ENCODE results near the gene USP49. TPM values are rescaled to one million over a fixed set of nuclear protein-coding genes. Genes with fewer than 3 reads are reported as not detected.

The USP49 gene
- total RNA-seq, 4 donors from 2014 or later: 2.3 to 7.9 (median 4.0) TPM

- H3K4me3 ChIP-seq: no peak within 1 kb of the TSS
- H3K4me1 ChIP-seq: peaks cover 0 to 3% (median 3%) of the 10 kb centered on the region in 4 donors
- H3K36me3 ChIP-seq: no peaks in the 10 kb centered on the region
- no peaks in the 10 kb centered on the region for H3K9me3 ChIP-seq
- H3K27ac ChIP-seq: no peak within 1 kb of the TSS
- H3K27me3 ChIP-seq: no peaks in the 10 kb centered on the region
- TF ChIP-seq, protein P1, sequence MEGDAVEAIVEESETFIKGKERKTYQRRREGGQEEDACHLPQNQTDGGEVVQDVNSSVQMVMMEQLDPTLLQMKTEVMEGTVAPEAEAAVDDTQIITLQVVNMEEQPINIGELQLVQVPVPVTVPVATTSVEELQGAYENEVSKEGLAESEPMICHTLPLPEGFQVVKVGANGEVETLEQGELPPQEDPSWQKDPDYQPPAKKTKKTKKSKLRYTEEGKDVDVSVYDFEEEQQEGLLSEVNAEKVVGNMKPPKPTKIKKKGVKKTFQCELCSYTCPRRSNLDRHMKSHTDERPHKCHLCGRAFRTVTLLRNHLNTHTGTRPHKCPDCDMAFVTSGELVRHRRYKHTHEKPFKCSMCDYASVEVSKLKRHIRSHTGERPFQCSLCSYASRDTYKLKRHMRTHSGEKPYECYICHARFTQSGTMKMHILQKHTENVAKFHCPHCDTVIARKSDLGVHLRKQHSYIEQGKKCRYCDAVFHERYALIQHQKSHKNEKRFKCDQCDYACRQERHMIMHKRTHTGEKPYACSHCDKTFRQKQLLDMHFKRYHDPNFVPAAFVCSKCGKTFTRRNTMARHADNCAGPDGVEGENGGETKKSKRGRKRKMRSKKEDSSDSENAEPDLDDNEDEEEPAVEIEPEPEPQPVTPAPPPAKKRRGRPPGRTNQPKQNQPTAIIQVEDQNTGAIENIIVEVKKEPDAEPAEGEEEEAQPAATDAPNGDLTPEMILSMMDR (IDR thresholded peaks at IDR 0.05): no peak
- no peak for TF ChIP-seq POLR2AphosphoS5 (IDR thresholded peaks at IDR 0.05)
- no peak for TF ChIP-seq POLR2A (IDR thresholded peaks at IDR 0.05)
- TF ChIP-seq EP300 (IDR thresholded peaks at IDR 0.05; ENCODE audit: low read depth): no peak
- in situ Hi-C loops (cut with MboI; ENCODE audit: low pct_ligation_motif_present in 1 of 4, low pct_unique_long_range_greater_than_20kb in 1 of 4, low sequenced_read_pairs in 3 of 4): no loop called here
- no peak for DNase-seq
- 82 to 87% methylated on average over 11 to 15 of the region's 15 CpGs for WGBS, 2 donors (ENCODE audit: low coverage in 1 of 2)
- intact Hi-C loops (cut with DNase I; ENCODE audit: low total_unique reads): no loop called here
Observed at GRCh38 chr6:41747256-41748101, 147.7 kb downstream of the USP49 start, which contains the start of gene PGC. TSS of gene PGC (minus strand) at chr6:41747397. CDS start at chr6:41747334, 63 bp downstream.

DNA sequence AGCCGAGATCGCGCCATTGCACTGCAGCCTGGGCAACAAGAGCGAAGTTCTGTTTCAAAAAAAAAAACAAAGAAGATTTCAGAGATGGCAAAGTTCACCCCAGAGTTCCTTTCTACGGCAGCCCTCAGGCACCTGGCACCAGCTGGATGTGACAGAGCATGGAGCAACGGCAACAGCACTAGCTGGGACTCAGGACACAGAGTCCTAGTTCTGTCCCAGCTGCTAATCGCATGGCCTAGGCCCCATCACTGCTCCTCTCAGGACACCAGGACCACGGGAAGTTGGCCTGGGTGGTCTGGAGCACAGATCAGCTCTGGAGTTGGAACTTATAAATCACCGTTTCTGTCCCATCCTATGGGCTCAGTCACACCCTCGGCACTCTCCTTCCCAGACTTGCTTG, 149.1 kb downstream of the USP49 start:
- H3K4me1 ChIP-seq: peaks cover 6 to 15% (median 11%) of the 10 kb centered on the region in 4 donors
- H3K27ac ChIP-seq: no peak overlapping the region
- no peak overlapping the region for H3K4me3 ChIP-seq
- TF ChIP-seq POLR2AphosphoS5 (IDR thresholded peaks at IDR 0.05) (no peak), EP300 (IDR thresholded peaks at IDR 0.05; ENCODE audit: low read depth) (no peak), POLR2A (IDR thresholded peaks at IDR 0.05) (no peak)
- TF ChIP-seq, protein P1 (IDR thresholded peaks at IDR 0.05): no peak
- H3K27me3 ChIP-seq: no peaks in the 10 kb centered on the region
- no peaks in the 10 kb centered on the region for H3K36me3 ChIP-seq
- intact Hi-C loops (cut with DNase I; ENCODE audit: low total_unique reads) (no loop called here), in situ Hi-C loops (cut with MboI; ENCODE audit: low pct_ligation_motif_present in 1 of 4, low pct_unique_long_range_greater_than_20kb in 1 of 4, low sequenced_read_pairs in 3 of 4) (no loop called here)
- H3K9me3 ChIP-seq: no peaks in the 10 kb centered on the region
- no peak for DNase-seq
- 86 to 90% methylated on average over 5 to 10 of the region's 10 CpGs for WGBS, 2 donors (ENCODE audit: low coverage in 1 of 2)

DNA sequence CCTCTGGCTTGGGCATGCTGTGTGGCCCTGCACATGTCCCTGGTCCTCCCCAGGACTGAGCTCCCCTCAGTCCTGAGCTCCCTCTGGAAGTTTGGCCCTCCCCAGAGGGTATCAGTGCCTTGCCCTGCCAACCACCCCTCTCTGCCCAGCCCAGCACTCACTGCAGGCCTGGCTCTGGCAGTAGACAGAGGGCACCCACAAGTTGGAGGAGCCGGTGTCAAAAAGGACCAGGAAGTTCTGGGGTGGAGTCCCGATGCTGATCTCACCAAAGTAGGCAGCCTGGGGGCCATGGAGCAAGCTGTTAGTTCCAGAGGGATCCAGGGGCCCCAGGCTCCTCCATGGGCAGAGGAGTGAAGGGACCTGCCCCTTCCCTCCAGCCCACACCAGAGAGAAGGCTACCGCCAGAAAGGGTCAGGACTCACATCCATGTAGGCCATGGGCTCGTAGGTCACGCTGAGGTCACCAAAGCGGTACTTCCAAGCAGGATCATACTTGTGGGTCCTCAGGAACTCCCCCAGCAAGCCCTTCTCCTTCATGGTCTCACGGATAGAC, 150.9 kb downstream of the USP49 start:
- in situ Hi-C loops (cut with MboI; ENCODE audit: low pct_ligation_motif_present in 1 of 4, low pct_unique_long_range_greater_than_20kb in 1 of 4, low sequenced_read_pairs in 3 of 4) (no loop called here), intact Hi-C loops (cut with DNase I; ENCODE audit: low total_unique reads) (no loop called here)
- DNase-seq: no peak
- Histone ChIP-seq H3K36me3 (no peaks in the 10 kb centered on the region), H3K9me3 (no peaks in the 10 kb centered on the region), H3K4me3 (no peak overlapping the region), H3K27ac (no peak overlapping the region), H3K4me1 (peaks cover 11 to 23% (median 16%) of the 10 kb centered on the region in 4 donors), H3K27me3 (no peaks in the 10 kb centered on the region)
- WGBS, 2 donors (ENCODE audit: low coverage in 1 of 2): 84% methylated on average over 7 of the region's 7 CpGs; no CpG with 5 or more reads in 1 of the 2 donors
- TF ChIP-seq EP300 (IDR thresholded peaks at IDR 0.05; ENCODE audit: low read depth) (no peak), POLR2AphosphoS5 (IDR thresholded peaks at IDR 0.05) (no peak), POLR2A (IDR thresholded peaks at IDR 0.05) (no peak)
- TF ChIP-seq, protein P1 (IDR thresholded peaks at IDR 0.05): no peak

- in situ Hi-C loops (cut with MboI; ENCODE audit: low pct_ligation_motif_present in 1 of 4, low pct_unique_long_range_greater_than_20kb in 1 of 4, low sequenced_read_pairs in 3 of 4): no loop called here
- Histone ChIP-seq H3K4me1 (peaks cover 11 to 23% (median 16%) of the 10 kb centered on the region in 4 donors), H3K9me3 (no peaks in the 10 kb centered on the region), H3K36me3 (no peaks in the 10 kb centered on the region), H3K4me3 (no peak overlapping the region), H3K27ac (no peak overlapping the region), H3K27me3 (no peaks in the 10 kb centered on the region)
- no peak for DNase-seq
- intact Hi-C loops (cut with DNase I; ENCODE audit: low total_unique reads): no loop called here
- TF ChIP-seq, protein P1 (IDR thresholded peaks at IDR 0.05): no peak
- TF ChIP-seq POLR2AphosphoS5 (IDR thresholded peaks at IDR 0.05) (no peak), POLR2A (IDR thresholded peaks at IDR 0.05) (no peak), EP300 (IDR thresholded peaks at IDR 0.05; ENCODE audit: low read depth) (no peak)
- 90% methylated on average over 6 of the region's 6 CpGs; no CpG with 5 or more reads in 1 of the 2 donors for WGBS, 2 donors (ENCODE audit: low coverage in 1 of 2)
Observed at GRCh38 chr6:41743406-41744235, 151.6 kb downstream of the USP49 start.

Data from transverse colon (tissue), 4 donors.